Nephron (organoid): Measurements from ENCODE around the gene IWS1.

Experiments
- H3K27ac Mint-ChIP-seq, 3 experiments: 2 replicates each; pipeline ENCODE4 v1.8.0; 2020; ENCODE audit warnings: mixed read lengths in 3 of 3, mild to moderate bottlenecking in 2 of 3, moderate library complexity in 1 of 3
- H3K27me3 Mint-ChIP-seq: 2 replicates; pipeline ENCODE4 v1.8.0; 2021; ENCODE audit warnings: low read depth, mild to moderate bottlenecking, moderate library complexity, mixed read lengths
- H3K36me3 Mint-ChIP-seq: 2 replicates; pipeline ENCODE4 v1.8.0; 2020; ENCODE audit warnings: low read depth, mixed read lengths
- H3K4me1 Mint-ChIP-seq: 2 replicates; pipeline ENCODE4 v1.8.0; 2020; ENCODE audit warnings: mixed read lengths
- H3K4me3 Mint-ChIP-seq, 3 experiments: 2 replicates each; pipeline ENCODE4 v1.8.0; 2020; ENCODE audit warnings: mild to moderate bottlenecking in 3 of 3, mixed read lengths in 3 of 3, moderate library complexity in 2 of 3
- H3K9me3 Mint-ChIP-seq: 2 replicates; pipeline ENCODE4 v1.8.0; 2020; ENCODE audit warnings: mixed read lengths
- TF ChIP-seq, protein P1 (sequence below), 3 experiments: fragments of 200-600 bp; sonication (generic); IDR thresholded peaks; one replicate each; pipeline ENCODE4 v1.5.0; 2021; ENCODE audit warnings: antibody characterized with exemption in 3 of 3; ENCODE audit not compliant: unreplicated experiment in 3 of 3

The IWS1 gene

DNA sequence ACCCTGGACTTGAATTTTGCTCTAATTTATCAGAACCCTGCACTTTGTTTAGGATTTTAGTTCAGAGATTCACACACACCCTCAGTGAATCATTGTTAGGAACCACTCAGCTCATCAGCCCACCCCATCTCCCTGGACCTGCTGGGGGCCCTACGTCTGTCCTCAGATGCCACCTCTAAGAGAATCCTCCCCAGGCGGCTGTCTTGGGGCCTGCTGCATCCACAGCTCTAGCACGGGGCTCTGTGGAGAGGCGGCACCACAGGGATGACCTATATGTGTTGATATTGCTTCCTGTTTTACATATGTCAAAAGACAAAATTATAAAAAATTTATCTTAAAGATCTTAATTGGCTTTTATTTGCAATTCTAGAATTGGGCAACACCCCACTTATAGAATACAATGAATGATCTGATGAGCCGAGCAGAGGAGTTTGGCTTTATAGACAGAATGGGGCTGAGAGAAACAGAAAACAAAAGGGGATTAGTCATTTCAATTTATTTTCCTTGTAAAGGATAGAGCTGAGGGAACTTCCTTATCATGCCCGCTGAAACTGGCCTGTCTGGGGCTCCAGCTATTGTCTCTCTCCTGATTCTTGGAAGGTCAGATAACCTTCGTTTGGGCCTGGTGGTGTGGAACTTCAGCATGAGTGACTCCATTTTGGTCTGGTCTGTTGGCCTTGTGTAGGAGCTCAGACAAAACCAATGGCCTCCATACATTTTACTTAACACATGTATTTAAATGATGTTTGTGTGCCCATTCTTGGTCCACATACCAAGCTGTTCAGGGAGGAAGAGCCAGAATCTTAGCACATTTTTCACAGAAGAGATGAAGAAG lies 10.6 kb upstream of the IWS1 start:
- Mint-ChIP-seq H3K36me3 (no peaks in the 10 kb centered on the region), H3K27ac (peak overlapping the region in 2 of 3 experiments; percentile 76 to 93), H3K4me1 (no peaks in the 10 kb centered on the region), H3K27me3 (peaks cover 27% of the 10 kb centered on the region), H3K4me3 (peak overlapping the region in 2 of 3 experiments; percentile 50 to 62), H3K9me3 (no peaks in the 10 kb centered on the region)
- TF ChIP-seq, protein P1, sequence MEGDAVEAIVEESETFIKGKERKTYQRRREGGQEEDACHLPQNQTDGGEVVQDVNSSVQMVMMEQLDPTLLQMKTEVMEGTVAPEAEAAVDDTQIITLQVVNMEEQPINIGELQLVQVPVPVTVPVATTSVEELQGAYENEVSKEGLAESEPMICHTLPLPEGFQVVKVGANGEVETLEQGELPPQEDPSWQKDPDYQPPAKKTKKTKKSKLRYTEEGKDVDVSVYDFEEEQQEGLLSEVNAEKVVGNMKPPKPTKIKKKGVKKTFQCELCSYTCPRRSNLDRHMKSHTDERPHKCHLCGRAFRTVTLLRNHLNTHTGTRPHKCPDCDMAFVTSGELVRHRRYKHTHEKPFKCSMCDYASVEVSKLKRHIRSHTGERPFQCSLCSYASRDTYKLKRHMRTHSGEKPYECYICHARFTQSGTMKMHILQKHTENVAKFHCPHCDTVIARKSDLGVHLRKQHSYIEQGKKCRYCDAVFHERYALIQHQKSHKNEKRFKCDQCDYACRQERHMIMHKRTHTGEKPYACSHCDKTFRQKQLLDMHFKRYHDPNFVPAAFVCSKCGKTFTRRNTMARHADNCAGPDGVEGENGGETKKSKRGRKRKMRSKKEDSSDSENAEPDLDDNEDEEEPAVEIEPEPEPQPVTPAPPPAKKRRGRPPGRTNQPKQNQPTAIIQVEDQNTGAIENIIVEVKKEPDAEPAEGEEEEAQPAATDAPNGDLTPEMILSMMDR (IDR thresholded peaks at IDR 0.05; ENCODE audit: unreplicated experiment in 3 of 3) = no peak

DNA sequence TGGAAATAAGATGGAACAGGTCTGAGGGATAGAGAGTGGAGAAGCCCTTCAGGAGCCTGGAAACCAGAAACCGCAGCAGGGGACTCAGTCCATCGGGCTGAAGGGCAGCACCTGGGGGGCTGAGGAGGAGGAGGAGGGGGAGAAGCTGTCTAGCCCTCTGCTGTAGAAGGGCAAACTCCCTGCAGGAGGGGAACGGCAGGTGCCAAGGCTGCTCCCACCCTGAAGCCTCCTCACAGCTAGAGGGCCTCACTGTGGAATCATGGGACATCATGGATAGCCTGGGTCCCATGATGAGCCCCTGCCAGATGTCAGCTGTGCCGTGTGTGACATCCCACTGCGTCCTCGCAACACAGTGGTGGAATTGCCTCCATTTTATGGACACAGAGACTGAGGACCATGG lies 9.6 kb upstream of the IWS1 start:
- Mint-ChIP-seq H3K27me3 (peaks cover 27% of the 10 kb centered on the region), H3K36me3 (no peaks in the 10 kb centered on the region), H3K4me1 (no peaks in the 10 kb centered on the region), H3K27ac (peak overlapping the region in 1 of 3 experiments; percentile 76), H3K9me3 (no peaks in the 10 kb centered on the region), H3K4me3 (peak overlapping the region in 1 of 3 experiments; percentile 67)
- TF ChIP-seq, protein P1 (IDR thresholded peaks at IDR 0.05; ENCODE audit: unreplicated experiment in 3 of 3) = no peak

DNA sequence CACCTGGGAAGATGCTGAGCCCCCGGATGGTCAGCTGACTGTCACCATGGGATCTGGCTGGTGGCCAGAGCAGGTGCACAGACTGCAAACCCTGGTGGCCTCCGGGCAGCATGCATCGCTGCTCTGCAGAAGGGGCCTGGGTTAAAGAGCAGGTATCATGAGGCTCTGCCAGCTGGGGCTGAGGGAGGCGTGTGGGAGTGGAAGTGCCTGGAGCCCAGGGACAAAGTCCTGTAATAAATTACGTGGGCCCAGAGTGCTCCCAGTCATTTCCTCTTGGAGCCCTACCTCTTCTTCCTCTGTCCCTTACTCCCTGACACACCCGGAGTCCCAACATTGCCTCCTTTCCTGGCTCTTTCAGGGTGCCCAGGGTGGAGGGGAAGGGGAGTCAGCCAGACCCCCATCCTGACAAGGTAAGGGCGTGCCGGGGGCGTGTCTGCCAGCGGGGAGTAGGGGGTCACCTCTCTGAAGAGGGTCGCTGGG lies 9.2 kb upstream of the IWS1 start, which contains the start of gene MYO7B:
Gene MYO7B, plus strand, starts transcription at position 262 of the 480 bp plus-strand sequence. CDS start 24,040 bp downstream, outside the sequence.
- Mint-ChIP-seq H3K27me3 (peaks cover 26% of the 10 kb centered on the region), H3K4me1 (no peaks in the 10 kb centered on the region), H3K4me3 (peak within 1 kb of the TSS in 2 of 3 experiments; percentile 8 to 67), H3K9me3 (peaks cover under 1% of the 10 kb centered on the region), H3K36me3 (no peaks in the 10 kb centered on the region), H3K27ac (peak within 1 kb of the TSS in 2 of 3 experiments; percentile 76 to 93)
- TF ChIP-seq, protein P1 (IDR thresholded peaks at IDR 0.05; ENCODE audit: unreplicated experiment in 3 of 3) = no peak

DNA sequence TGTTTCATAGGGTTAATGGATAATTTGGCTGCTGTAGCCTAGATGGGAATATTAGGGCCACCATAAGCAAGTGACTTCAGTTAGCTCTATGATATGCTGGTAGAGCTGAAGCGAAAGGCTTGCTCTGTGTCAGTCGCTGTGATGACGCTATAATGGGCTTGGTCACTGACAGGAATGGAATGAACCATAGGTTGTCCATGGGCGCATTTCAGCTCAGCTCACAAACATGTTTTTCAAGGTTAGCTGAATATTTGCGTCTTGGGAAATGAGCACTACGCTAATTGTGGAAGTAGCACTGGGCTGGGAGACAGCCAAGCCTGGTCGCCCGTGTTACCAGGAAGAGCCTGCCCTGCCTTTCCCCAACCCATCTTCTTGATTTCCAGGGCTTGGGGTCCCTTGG lies 6.0 kb upstream of the IWS1 start:
- TF ChIP-seq, protein P1 (IDR thresholded peaks at IDR 0.05; ENCODE audit: unreplicated experiment in 3 of 3) = no peak
- H3K27me3 Mint-ChIP-seq = peaks cover 21% of the 10 kb centered on the region
- no peak overlapping the region for H3K4me3 Mint-ChIP-seq
- no peak overlapping the region for H3K27ac Mint-ChIP-seq
- no peaks in the 10 kb centered on the region for H3K36me3 Mint-ChIP-seq
- peaks cover 3% of the 10 kb centered on the region for H3K9me3 Mint-ChIP-seq
- peaks cover 5% of the 10 kb centered on the region for H3K4me1 Mint-ChIP-seq

DNA sequence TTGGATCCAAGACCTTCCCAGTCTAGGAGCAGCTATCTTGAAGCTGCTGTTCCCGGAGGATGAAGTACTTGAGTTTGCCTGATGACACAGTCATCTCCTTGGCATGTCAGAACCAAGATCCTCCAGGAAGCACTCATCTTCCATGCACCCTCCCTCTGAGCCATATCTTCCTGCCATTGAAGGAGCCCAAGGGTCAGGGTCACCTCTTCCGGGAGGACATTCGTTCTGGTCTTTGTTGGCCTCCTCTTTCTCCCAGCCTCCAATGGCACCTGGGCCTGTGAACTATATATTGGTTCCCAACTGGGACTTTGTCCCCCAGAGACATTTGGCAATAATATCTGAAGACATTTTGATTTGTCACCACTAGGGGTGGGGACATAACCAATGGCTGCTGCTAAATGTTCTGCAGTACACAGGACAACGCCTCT lies 4.9 kb upstream of the IWS1 start:
- peaks cover 21% of the 10 kb centered on the region for H3K27me3 Mint-ChIP-seq
- no peaks in the 10 kb centered on the region for H3K36me3 Mint-ChIP-seq
- no peak overlapping the region for H3K27ac Mint-ChIP-seq
- TF ChIP-seq, protein P1 (IDR thresholded peaks at IDR 0.05; ENCODE audit: unreplicated experiment in 3 of 3) = no peak
- H3K4me1 Mint-ChIP-seq = peaks cover 11% of the 10 kb centered on the region
- peaks cover 3% of the 10 kb centered on the region for H3K9me3 Mint-ChIP-seq
- no peak overlapping the region for H3K4me3 Mint-ChIP-seq
